HG03159 (cell line): ENCODE measurements around the gene ARHGEF6.

Experiments used
- ATAC-seq: cut with Tn5 transposase; IDR thresholded peaks from one replicate; pipeline ENCODE4 v1.9.1; 2021; ENCODE audit warnings: mild to moderate bottlenecking, moderate library complexity; ENCODE audit not compliant: unreplicated experiment

Gene ARHGEF6

GRCh38 chrX:136652822-136653723 lies 127.7 kb downstream of the ARHGEF6 start:
- ATAC-seq = no peak

- ATAC-seq = no peak
These were observed 129.9 kb downstream of the ARHGEF6 start for GRCh38 chrX:136650811-136651210.

DNA sequence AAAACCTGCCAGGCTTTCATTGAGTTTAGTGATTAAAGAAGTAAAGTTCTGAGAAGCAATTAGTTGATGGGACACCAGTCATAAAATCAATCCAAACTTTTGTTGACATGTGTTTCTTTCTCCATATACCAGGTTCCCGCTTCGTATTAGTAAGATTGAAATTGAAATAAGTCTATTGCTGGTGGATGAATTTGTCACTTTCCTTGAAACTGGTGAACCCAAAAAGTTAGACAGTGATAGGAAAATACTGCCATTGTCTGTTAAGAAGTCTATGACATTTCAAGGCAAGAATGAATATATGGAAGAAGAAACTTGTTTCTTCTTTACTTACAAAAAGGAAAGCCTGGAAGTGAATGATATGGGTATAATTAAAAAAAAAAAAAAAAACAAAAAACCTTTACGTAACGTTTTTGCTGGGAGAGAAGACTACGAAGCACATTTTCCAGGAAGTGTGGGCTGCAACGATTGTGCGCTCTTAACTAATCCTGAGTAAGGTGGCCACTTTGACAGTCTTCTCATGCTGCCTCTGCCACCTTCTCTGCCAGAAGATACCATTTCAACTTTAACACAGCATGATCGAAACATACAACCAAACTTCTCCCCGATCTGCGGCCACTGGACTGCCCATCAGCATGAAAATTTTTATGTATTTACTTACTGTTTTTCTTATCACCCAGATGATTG lies 132.9 kb downstream of the ARHGEF6 start, which contains the start of gene CD40LG:
Gene CD40LG, plus strand, starts transcription at position 482 of the 684 bp plus-strand sequence. Its CDS starts 91 bp downstream, at position 573.
- ATAC-seq = no peak

DNA sequence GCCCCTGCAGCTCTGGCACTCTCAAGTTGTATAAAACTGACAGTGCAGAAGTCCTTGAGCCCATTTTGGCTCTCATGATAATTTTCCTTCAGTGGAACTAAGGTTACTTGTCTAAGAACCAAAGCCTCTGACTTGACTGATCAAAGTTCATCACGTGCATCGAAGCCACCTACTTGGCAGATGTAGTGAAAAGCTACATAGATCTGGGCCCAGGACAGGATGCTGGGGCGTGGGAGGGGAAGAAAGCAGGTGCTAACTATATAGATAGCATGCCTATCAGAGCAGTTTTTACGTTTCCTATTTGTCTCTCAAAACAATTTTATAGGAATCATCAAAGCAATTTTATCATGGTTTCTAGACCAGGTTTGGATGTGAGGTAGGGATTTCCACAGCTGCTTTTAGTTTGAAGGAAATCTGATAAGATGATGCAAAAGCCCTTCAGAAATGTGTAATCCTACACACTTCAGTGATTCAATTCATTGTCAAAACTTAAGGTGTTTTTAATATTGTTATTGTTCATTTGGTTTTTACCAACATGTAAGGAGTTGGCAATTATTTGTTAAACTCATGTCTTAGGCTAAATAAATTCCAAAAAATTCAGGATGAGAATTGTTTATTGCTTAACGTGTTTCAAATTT lies 134.0 kb downstream of the ARHGEF6 start:
- no peak for ATAC-seq

GRCh38 chrX:136643243-136643642 lies 137.5 kb downstream of the ARHGEF6 start:
- no peak for ATAC-seq

DNA sequence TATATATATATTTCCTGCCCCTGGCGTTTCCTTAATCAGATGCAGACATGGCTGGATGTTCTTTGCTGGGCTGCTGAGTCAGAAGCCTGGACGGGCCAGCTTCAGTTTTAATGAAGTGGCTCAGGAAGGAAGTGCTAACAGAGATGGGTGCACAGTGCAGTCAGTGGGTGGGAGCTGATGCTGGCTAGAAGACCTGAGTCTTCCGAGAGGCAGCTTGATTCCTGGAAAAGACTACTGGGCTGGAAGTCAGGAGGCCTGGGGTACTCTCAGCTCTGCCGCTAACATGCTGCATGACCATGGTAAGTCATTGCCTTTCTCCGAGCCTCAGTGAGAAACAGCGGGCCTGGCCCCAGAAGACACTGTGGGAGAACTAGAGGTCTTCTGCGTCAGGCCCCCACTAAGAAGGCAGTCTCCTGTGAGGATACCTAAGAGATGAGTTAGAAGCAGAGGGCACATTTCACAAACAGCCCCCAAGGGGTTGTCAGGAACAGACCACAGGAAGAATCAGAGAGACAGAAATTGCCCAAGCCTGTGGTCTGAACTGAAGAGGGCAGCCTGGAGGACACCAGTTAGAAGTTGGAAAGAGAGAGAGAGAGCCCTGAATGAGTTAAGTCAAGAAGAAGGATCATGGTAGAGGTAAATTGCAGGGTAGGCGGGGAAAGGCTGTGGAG lies 141.1 kb downstream of the ARHGEF6 start:
- ATAC-seq = no peak

- no peak for ATAC-seq
These were observed 144.6 kb downstream of the ARHGEF6 start for GRCh38 chrX:136636121-136636520.

GRCh38 chrX:136635235-136635634 lies 145.5 kb downstream of the ARHGEF6 start:
- no peak for ATAC-seq

DNA sequence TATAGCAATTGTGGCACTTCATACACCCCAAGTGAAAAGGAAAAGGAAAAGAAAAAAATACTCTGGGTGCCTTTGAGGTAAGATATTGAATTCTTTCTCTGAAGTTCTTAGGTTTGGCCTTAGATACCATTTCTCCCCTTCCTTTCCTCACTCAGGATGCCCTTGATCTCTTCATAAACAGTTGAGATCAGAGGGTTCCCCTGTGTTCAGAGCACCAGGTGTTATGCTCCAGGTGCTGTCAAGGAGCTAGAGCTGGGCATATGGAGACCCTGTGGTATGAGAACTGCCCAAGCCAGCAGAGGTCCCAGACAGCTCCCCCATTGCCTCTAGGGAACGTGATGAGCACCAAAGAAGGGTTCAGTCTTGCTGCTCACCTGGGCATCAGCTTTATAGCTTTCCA lies 149.9 kb downstream of the ARHGEF6 start:
- ATAC-seq = no peak

- ATAC-seq = no peak
These were observed 151.5 kb downstream of the ARHGEF6 start for GRCh38 chrX:136629084-136629750.

DNA sequence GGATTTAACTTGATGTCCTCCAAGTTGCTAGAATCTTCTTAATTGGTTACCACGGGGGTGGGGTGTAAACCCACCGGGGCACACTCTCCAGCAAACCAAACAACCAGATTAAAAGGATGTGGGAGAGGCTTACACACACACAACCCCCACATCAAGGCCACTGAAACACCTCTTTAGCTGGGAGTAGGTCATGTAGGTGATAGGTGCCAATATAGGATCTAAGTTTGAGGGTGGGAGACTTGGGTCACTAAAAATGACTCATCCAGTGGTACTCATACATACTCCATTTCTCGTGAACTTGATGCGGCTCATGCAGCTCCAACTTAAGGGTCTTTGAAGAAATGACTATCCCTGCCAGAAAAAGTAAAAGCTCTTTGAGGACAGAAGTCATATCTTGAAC lies 153.3 kb downstream of the ARHGEF6 start:
- no peak for ATAC-seq

DNA sequence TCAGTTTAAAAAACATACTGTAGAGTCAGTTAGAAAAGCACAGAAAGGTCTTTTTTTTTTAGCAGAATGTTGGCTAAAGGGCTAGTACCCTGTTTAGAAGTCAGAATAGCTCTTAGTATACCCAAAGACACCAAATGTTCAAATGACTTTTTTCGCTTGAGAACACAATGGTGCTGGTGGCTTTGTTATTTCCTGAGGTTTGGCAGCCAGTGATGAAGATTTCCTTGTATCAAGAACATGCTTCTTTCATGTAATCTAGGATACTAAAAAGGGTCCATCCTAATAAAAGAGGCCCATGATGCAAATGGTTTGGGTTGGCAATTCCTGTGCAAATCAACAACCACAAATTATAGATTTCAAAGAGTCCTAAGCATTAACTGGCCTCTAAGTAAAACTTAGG lies 153.8 kb downstream of the ARHGEF6 start:
- no peak for ATAC-seq

GRCh38 chrX:136626237-136626636 lies 154.5 kb downstream of the ARHGEF6 start:
- no peak for ATAC-seq

GRCh38 chrX:136625246-136625645 lies 155.5 kb downstream of the ARHGEF6 start:
- ATAC-seq = no peak

GRCh38 chrX:136623396-136623795 lies 157.3 kb downstream of the ARHGEF6 start:
- ATAC-seq = no peak

GRCh38 chrX:136622568-136622967 lies 158.2 kb downstream of the ARHGEF6 start:
- no peak for ATAC-seq

DNA sequence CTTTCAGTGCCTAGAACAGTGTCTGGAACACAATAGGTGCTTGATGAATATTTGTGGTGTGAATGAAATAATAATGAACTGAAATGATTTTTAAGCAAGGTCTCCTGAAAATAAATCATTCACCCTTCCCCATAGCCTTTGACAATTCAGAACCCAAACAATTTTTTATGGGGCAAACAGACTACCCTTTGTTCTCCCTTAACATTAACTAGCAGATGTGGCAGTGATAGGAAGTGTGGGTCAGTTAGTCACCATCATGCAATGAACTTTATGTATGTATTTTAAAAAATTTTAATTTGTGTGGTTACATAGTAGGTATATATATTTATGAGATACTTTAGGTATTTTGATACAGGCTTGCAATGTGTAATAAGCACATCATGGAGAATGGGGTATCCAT lies 160.0 kb downstream of the ARHGEF6 start:
- no peak for ATAC-seq

- no peak for ATAC-seq
These were observed 160.7 kb downstream of the ARHGEF6 start for GRCh38 chrX:136619899-136620505.

DNA sequence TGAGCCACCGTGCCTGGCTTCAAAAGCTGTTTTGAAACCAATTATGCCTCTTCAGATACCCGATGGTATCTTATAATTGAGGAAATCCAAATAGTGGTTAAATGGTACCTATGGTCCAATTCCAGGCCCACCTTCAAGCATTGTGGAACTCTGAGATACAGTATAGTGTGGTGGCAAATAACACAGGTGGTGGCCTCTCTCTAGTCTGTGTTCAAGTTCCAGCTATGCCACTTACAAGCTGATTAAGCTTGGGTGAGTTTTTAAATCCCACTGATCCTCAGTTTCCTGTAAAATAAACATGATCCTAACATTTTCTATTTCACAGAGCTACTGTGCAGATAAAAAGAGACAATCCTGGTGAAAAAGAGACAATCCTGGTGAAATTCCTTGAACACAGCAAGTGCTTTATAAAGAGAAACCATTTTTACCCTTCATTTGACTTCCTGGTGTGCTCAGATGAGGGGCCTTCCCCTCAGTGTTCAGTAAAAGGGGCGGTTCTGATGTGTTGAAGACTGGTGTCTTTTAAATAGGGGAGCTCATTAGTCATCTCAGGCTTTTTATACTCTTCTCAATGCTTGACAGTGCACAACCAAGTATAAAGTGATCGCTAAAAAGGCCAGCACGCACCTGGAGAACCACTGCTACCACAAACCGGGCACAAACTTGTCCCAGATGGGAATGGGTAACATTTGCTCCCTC lies 163.6 kb downstream of the ARHGEF6 start:
- peak; percentile 95 for ATAC-seq
